BLaER1 treated with 17β-estradiol and CSF1 and Interleukin-3, amounts not matched to agents 10 nM and 100 nM (cell line): Measurements from ENCODE around the gene ACVRL1.

Source experiments
- H3K27ac ChIP-seq, 11 experiments: shearing (Covaris generic); formaldehyde crosslinking; 2 replicates each; pipeline ENCODE4 v1.8.1; 2022
- H3K27me3 ChIP-seq, 11 experiments: shearing (Covaris generic); formaldehyde crosslinking; 2 replicates each; pipeline ENCODE4 v1.8.1; 2022
- H3K36me3 ChIP-seq, 11 experiments: shearing (Covaris generic); formaldehyde crosslinking; 2 replicates each; pipeline ENCODE4 v1.8.1; 2022
- H3K4me1 ChIP-seq, 10 experiments: shearing (Covaris generic); formaldehyde crosslinking; 2 replicates each; pipeline ENCODE4 v1.8.1; 2022
- H3K4me2 ChIP-seq, 11 experiments: shearing (Covaris generic); formaldehyde crosslinking; 2 replicates each; pipeline ENCODE4 v1.8.1; 2022
- H3K4me3 ChIP-seq, 10 experiments: shearing (Covaris generic); formaldehyde crosslinking; 2 replicates each; pipeline ENCODE4 v1.8.1; 2022
- H3K9ac ChIP-seq, 11 experiments: shearing (Covaris generic); formaldehyde crosslinking; 2 replicates each; pipeline ENCODE4 v1.8.1; 2022
- H3K9me3 ChIP-seq, 11 experiments: shearing (Covaris generic); formaldehyde crosslinking; replicated peaks in 1 of 11; 2 replicates each; pipeline ENCODE4 v1.8.1; 2022
- H4K20me1 ChIP-seq, 11 experiments: shearing (Covaris generic); formaldehyde crosslinking; 2 replicates each; pipeline ENCODE4 v1.8.1; 2022
- Cebpa-rat ChIP-seq, 11 experiments: shearing (Covaris generic); IDR thresholded peaks; 2 replicates each; pipeline ENCODE4 v1.8.1; 2022

ACVRL1 gene

DNA sequence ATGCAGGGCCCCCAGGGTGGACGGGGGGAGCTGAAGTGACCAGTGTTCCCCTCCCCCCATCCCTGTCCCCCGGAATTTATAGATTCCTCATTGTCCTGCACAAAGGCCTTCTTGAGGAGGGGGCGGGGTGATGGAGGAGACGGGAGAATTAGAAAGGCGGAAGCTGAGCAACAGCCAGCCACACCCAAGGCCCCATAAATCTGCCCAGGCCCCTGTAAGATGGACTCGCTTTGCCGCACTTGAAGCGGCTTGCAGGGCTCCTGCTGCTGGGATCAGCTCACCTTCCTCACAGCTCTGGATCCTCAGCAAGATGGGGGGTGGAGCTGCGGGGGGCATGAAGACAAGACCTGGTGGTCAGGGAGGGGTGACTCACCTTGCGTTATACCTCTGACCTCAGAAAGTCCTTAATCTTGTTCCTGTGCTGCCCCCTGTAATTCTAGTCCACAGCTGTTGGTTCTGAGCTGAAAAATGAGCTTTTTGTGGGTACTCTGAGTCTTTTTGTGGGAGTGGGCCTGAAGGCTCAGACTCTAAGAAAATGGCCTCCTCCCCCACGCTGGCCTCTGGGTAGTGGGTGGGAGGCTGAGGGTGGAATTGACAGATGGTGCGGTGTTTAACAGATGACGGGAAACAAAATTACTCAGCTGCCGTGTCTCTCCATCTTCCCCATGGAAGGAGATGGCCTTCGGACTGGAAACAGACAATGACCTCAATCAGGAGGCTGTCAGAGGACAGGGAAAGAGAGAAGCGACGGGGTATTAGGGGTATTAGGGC is 35.2 kb upstream of the ACVRL1 start:
- no peak overlapping the region for H3K4me3 ChIP-seq
- H3K9ac ChIP-seq, result no peak overlapping the region
- no peak for TF ChIP-seq Cebpa-rat (IDR thresholded peaks at IDR 0.05)
- no peaks in the 10 kb centered on the region for H3K9me3 ChIP-seq
- H3K36me3 ChIP-seq, result no peaks in the 10 kb centered on the region
- peaks cover 36 to 56% (median 50%) of the 10 kb centered on the region in 10 experiments for H3K4me1 ChIP-seq
- no peaks in the 10 kb centered on the region for H4K20me1 ChIP-seq
- H3K27ac ChIP-seq, result peak overlapping the region in 2 of 11 experiments; percentile 10 to 14; a peak in 1 of 22 replicates
- H3K27me3 ChIP-seq, result peaks cover 14 to 33% (median 25%) of the 10 kb centered on the region in 11 experiments; a peak in 21 of 22 replicates
- peak overlapping the region in 10 of 11 experiments; percentile 88 to 99 (median 96); a peak in 16 of 22 replicates for H3K4me2 ChIP-seq

GRCh38 chr12:51872689-51872981 is 34.7 kb upstream of the ACVRL1 start:
- Histone ChIP-seq H4K20me1 (no peaks in the 10 kb centered on the region), H3K27ac (no peak overlapping the region), H3K4me1 (peaks cover 36 to 51% (median 45%) of the 10 kb centered on the region in 10 experiments), H3K27me3 (peaks cover 14 to 28% (median 22%) of the 10 kb centered on the region in 11 experiments; a peak in 21 of 22 replicates), H3K4me3 (no peak overlapping the region), H3K4me2 (no peak overlapping the region), H3K9ac (no peak overlapping the region), H3K9me3 (no peaks in the 10 kb centered on the region), H3K36me3 (no peaks in the 10 kb centered on the region)
- no peak for TF ChIP-seq Cebpa-rat (IDR thresholded peaks at IDR 0.05)

GRCh38 chr12:51873251-51873994 is 33.9 kb upstream of the ACVRL1 start:
- Histone ChIP-seq H3K4me1 (peaks cover 32 to 43% (median 37%) of the 10 kb centered on the region in 10 experiments), H3K9me3 (no peaks in the 10 kb centered on the region), H3K27ac (no peak overlapping the region), H3K4me2 (no peak overlapping the region), H3K4me3 (no peak overlapping the region), H4K20me1 (no peaks in the 10 kb centered on the region), H3K36me3 (no peaks in the 10 kb centered on the region), H3K9ac (0 out of 22 replicates have a peak overlapping the region, but pooled peaks of 1 of the 11 experiments have one; percentile 16), H3K27me3 (peaks cover 7 to 20% (median 14%) of the 10 kb centered on the region in 11 experiments; a peak in 21 of 22 replicates)
- TF ChIP-seq Cebpa-rat (IDR thresholded peaks at IDR 0.05), result no peak

DNA sequence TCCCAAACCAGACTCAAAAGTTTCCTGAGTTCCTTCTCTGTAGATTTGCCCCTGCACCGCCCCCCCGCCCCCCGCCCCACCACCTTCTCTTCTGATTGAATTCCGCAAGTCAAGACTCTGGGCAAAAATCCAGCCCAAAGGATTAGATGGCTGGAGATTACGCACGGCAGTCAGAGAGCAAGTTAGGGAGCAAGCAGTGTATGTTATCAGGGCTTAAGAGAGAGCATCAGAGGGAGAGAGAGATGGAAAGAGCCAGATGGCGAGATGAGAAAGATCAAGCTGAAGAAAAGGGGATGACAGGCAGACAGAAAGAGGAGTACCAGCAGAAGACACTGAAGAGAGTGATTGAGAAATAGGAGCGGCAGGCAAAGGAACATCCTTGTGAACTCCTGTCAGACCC is 33.3 kb upstream of the ACVRL1 start:
- H3K4me3 ChIP-seq, result no peak overlapping the region
- H4K20me1 ChIP-seq, result no peaks in the 10 kb centered on the region
- H3K9me3 ChIP-seq, result no peaks in the 10 kb centered on the region
- H3K4me2 ChIP-seq, result no peak overlapping the region
- 0 out of 22 replicates have a peak overlapping the region, but pooled peaks of 1 of the 11 experiments have one; percentile 16 for H3K9ac ChIP-seq
- H3K4me1 ChIP-seq, result peaks cover 26 to 37% (median 31%) of the 10 kb centered on the region in 10 experiments
- H3K27me3 ChIP-seq, result peaks cover 1 to 14% (median 9%) of the 10 kb centered on the region in 11 experiments; a peak in 21 of 22 replicates
- no peak for TF ChIP-seq Cebpa-rat (IDR thresholded peaks at IDR 0.05)
- no peak overlapping the region; a peak in 1 of 22 replicates for H3K27ac ChIP-seq
- no peaks in the 10 kb centered on the region for H3K36me3 ChIP-seq

DNA sequence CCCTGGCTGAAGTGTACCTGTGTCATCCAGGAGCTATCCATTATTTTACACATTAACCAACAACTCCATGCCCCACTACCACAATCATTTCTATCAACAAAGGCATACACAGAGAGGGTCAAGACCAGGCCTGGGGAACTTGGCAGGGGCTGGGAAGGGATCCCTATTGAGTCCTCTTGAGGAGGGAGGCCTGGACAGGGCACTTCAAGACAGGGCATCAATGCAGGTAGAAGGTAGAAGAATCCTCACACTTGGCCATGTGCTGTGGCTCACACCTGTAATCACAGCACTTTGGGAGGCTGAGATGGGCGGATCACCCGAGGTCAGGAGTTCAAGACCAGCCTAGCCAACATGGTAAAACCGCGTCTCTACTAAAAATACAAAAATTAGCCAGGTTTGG is 32.8 kb upstream of the ACVRL1 start:
- H3K27ac ChIP-seq, result no peak overlapping the region; a peak in 1 of 22 replicates

DNA sequence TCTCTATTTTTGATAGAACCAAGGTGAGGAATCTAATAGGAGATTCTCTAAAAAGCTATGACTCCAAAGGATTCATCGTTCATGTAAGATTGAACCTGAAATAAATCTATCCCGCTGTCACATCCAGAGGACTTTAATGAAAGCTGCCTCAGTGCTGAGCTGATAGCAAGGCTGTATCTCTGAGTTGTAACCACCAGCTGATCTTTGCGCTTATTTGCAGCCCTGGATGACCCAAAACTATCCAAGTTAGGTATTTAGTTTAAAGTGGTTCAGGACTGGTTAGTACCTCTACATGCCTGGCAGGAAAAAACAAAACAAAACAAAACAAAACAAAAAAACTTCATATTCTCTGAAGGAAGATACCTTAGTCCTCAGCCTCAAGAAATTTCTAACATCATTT is 28.2 kb upstream of the ACVRL1 start:
- no peak overlapping the region for H3K9ac ChIP-seq
- H3K9me3 ChIP-seq, result peaks cover 0 to 26% (median 4%) of the 10 kb centered on the region in 11 experiments; a peak in 15 of 22 replicates

More for the DNA sequence above, 32.8 kb upstream of the ACVRL1 start:
- H4K20me1 ChIP-seq, result no peaks in the 10 kb centered on the region
- H3K36me3 ChIP-seq, result no peaks in the 10 kb centered on the region
- no peaks in the 10 kb centered on the region for H3K9me3 ChIP-seq
- no peak for TF ChIP-seq Cebpa-rat (IDR thresholded peaks at IDR 0.05)
- no peak overlapping the region for H3K4me2 ChIP-seq
- H3K4me3 ChIP-seq, result no peak overlapping the region
- H3K4me1 ChIP-seq, result peaks cover 21 to 32% (median 26%) of the 10 kb centered on the region in 10 experiments
- no peak overlapping the region for H3K9ac ChIP-seq
- H3K27me3 ChIP-seq, result peaks cover 0 to 9% (median 4%) of the 10 kb centered on the region in 11 experiments; a peak in 14 of 22 replicates

GRCh38 chr12:51883295-51883694 is 24.0 kb upstream of the ACVRL1 start:
- peaks cover 0 to 17% (median 10%) of the 10 kb centered on the region in 11 experiments; a peak in 9 of 22 replicates for H3K36me3 ChIP-seq
- H4K20me1 ChIP-seq, result no peaks in the 10 kb centered on the region
- no peak overlapping the region for H3K9ac ChIP-seq
- TF ChIP-seq Cebpa-rat (IDR thresholded peaks at IDR 0.05), result no peak
- H3K4me1 ChIP-seq, result peaks cover 32 to 64% (median 61%) of the 10 kb centered on the region in 10 experiments
- peaks cover 12 to 41% (median 18%) of the 10 kb centered on the region in 11 experiments for H3K9me3 ChIP-seq
- peak overlapping the region in 7 of 11 experiments; percentile 15 to 89 (median 65); a peak in 13 of 22 replicates for H3K4me2 ChIP-seq
- H3K27me3 ChIP-seq, result no peaks in the 10 kb centered on the region
- H3K4me3 ChIP-seq, result no peak overlapping the region
- H3K27ac ChIP-seq, result peak overlapping the region in 10 of 11 experiments; percentile 15 to 96 (median 52); a peak in 16 of 22 replicates

More for the DNA sequence above, 28.2 kb upstream of the ACVRL1 start:
- no peaks in the 10 kb centered on the region for H3K27me3 ChIP-seq
- H3K27ac ChIP-seq, result no peak overlapping the region
- TF ChIP-seq Cebpa-rat (IDR thresholded peaks at IDR 0.05), result no peak
- peaks cover 0 to 24% (median 22%) of the 10 kb centered on the region in 10 experiments; a peak in 15 of 20 replicates for H3K4me1 ChIP-seq
- H3K4me3 ChIP-seq, result no peak overlapping the region
- peaks cover 0 to 4% (median 0%) of the 10 kb centered on the region in 11 experiments; a peak in 5 of 22 replicates for H3K36me3 ChIP-seq
- no peak overlapping the region for H3K4me2 ChIP-seq
- no peaks in the 10 kb centered on the region for H4K20me1 ChIP-seq

DNA sequence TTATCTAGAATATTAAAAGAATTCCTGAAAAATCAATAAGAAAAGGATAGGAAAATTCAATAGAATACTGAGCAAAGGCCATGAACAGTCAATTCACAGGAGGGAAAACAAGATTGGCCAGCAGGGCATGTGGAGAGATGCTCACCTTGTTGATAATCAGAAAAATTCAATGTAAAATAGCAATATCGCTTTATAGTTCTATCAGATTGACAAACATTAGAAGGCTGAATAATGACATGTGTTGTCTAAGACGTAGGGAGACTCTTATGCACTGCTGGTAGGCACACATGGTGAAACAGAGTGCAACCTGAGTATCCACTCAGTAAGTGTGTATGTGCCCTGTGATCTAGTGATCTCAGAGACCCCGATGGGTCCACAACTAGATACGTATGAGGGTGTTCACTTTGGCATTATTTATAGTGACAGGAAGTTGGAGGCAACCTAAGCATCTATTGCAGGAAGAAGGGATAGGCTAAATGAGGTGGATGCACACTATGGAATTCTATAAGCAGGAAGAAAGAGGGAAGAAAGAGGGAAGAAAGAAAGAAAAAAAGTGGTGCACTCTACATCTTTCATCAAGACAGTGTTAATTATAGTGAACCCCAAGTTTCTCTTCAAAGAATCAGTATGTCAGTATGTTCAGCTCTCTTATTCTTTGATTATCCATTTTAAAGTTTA is 23.2 kb upstream of the ACVRL1 start:
- no peaks in the 10 kb centered on the region for H3K27me3 ChIP-seq
- no peak overlapping the region; a peak in 2 of 22 replicates for H3K9ac ChIP-seq
- peaks cover 12 to 41% (median 18%) of the 10 kb centered on the region in 11 experiments for H3K9me3 ChIP-seq
- H3K36me3 ChIP-seq, result peaks cover 0 to 17% (median 10%) of the 10 kb centered on the region in 11 experiments; a peak in 9 of 22 replicates
- peak overlapping the region in 5 of 10 experiments; percentile 13 to 56 (median 39); a peak in 3 of 20 replicates for H3K4me3 ChIP-seq
- peak overlapping the region in 9 of 11 experiments; percentile 0 to 95 (median 87); a peak in 16 of 22 replicates for H3K4me2 ChIP-seq
- H3K4me1 ChIP-seq, result peaks cover 34 to 72% (median 70%) of the 10 kb centered on the region in 10 experiments
- H4K20me1 ChIP-seq, result no peaks in the 10 kb centered on the region
- H3K27ac ChIP-seq, result peak overlapping the region in 10 of 11 experiments; percentile 77 to 96 (median 91); a peak in 20 of 22 replicates
- no peak for TF ChIP-seq Cebpa-rat (IDR thresholded peaks at IDR 0.05)
